Kidney (tissue), 14 donors: Measurements from ENCODE around the gene AJAP1. TPM values are rescaled to one million over a fixed set of nuclear protein-coding genes. Genes with fewer than 3 reads are reported as not detected.

ENCODE experiments used
- DNase-seq, 5 donors: peaks; one replicate each; pipeline ENCODE4 v3.0.0-alpha.2; 2013 to 2020
- FAIRE-seq: peaks from 2 replicates; lab custom pipeline; 2012; peaks lifted over from hg19 to GRCh38; lab: Jason Lieb, UNC
- H3K27ac ChIP-seq, 2 donors: one replicate each; pipeline ENCODE4 v1.7.0; 2013; ENCODE audit warnings: low read depth in 2 of 2, low read length in 2 of 2, inconsistent platforms in 1 of 2
- H3K27me3 ChIP-seq: one replicate; pipeline ENCODE4 v1.7.1; 2013; ENCODE audit warnings: low read length, inconsistent platforms; ENCODE audit not compliant: control insufficient read depth, insufficient read depth
- H3K36me3 ChIP-seq, 3 donors: one replicate each; pipeline versions ENCODE4 v1.7.0 to v1.7.1; 2013; ENCODE audit warnings: low read length in 3 of 3, control low read depth in 1 of 3, inconsistent platforms in 1 of 3; ENCODE audit not compliant: insufficient read depth in 3 of 3, control insufficient read depth in 2 of 3
- H3K4me1 ChIP-seq, 3 donors: one replicate each; pipeline versions ENCODE4 v1.7.0 to v1.7.1; 2013; ENCODE audit warnings: low read length in 3 of 3, inconsistent platforms in 1 of 3, low read depth in 1 of 3; ENCODE audit not compliant: control insufficient read depth in 2 of 3, insufficient read depth in 2 of 3
- H3K4me3 ChIP-seq, 3 donors: one replicate each; pipeline versions ENCODE4 v1.7.0 to v1.8.1; 2013; ENCODE audit warnings: low read length in 3 of 3, control low read depth in 1 of 3, inconsistent platforms in 1 of 3
- H3K9ac ChIP-seq, 3 donors: one replicate each; pipeline versions ENCODE4 v1.7.0 to v1.7.1; 2013; ENCODE audit warnings: low read length in 3 of 3, control low read depth in 1 of 3, inconsistent platforms in 1 of 3
- H3K9me3 ChIP-seq, 3 donors: one replicate each; pipeline versions ENCODE4 v1.7.0 to v1.7.1; 2013; ENCODE audit warnings: low read length in 3 of 3, control low read depth in 1 of 3, inconsistent platforms in 1 of 3; ENCODE audit not compliant: control insufficient read depth in 2 of 3, insufficient read depth in 1 of 3
- CTCF ChIP-seq: IDR thresholded peaks from 3 replicates; pipeline ENCODE4 v1.5.1; 2012; ENCODE audit warnings: mild to moderate bottlenecking, moderate library complexity, borderline replicate concordance; ENCODE audit not compliant: insufficient read depth; ENCODE audit errors: extremely low read depth
- intact Hi-C: fragments of 100-400 bp; cut with DNase I; formaldehyde crosslinking; loops from one replicate; pipeline ENCODE4 v1.11.1; 2022
- polyA plus RNA-seq: library from polyadenylated mRNA; stranded (reverse); fragments of 350-450 nt; fragmentation: Illumina TruSeq; extraction: RNeasy Lipid Tissue Mini Kit (QIAGEN cat#74804); gene quantifications from one replicate; pipeline ENCODE4 v1.2.3, GENCODE V29; 2014; ENCODE audit warnings: low read depth, low replicate concordance; ENCODE audit not compliant: insufficient read depth
- total RNA-seq: library from RNA; stranded (reverse); fragmentation: NEBNext Ultra II Directional; extraction: Animal tissue kit (Norgen Biotek cat#: 25700); gene quantifications from one replicate; pipeline ENCODE4 v1.2.1, GENCODE V29; 2021
- donor health status: control.
- donor health status: control.
- donor health status: control.
- donor health status: control.
- donor health status: control.
- donor health status: DM: yes; HTN: yes; CAD: no.
- donor health status: Normal renal cell carcinoma (clear cell type).

AJAP1 gene
- total and polyA plus RNA-seq, 2 donors from 2014 or later: 2.7 to 5.5 TPM

- no peaks in the 10 kb centered on the region for H3K4me1 ChIP-seq
- H3K4me3 ChIP-seq: no peak overlapping the region
- FAIRE-seq (no peak), DNase-seq (no peak)
- no peak for TF ChIP-seq CTCF
- intact Hi-C loops: no loop called here
- no peak overlapping the region for H3K9ac ChIP-seq
- no peaks in the 10 kb centered on the region for H3K27me3 ChIP-seq
- H3K9me3 ChIP-seq: no peaks in the 10 kb centered on the region
- H3K36me3 ChIP-seq: no peaks in the 10 kb centered on the region
- no peak overlapping the region for H3K27ac ChIP-seq
Observed at GRCh38 chr1:4689271-4689935, 35.0 kb downstream of the AJAP1 start.

DNA sequence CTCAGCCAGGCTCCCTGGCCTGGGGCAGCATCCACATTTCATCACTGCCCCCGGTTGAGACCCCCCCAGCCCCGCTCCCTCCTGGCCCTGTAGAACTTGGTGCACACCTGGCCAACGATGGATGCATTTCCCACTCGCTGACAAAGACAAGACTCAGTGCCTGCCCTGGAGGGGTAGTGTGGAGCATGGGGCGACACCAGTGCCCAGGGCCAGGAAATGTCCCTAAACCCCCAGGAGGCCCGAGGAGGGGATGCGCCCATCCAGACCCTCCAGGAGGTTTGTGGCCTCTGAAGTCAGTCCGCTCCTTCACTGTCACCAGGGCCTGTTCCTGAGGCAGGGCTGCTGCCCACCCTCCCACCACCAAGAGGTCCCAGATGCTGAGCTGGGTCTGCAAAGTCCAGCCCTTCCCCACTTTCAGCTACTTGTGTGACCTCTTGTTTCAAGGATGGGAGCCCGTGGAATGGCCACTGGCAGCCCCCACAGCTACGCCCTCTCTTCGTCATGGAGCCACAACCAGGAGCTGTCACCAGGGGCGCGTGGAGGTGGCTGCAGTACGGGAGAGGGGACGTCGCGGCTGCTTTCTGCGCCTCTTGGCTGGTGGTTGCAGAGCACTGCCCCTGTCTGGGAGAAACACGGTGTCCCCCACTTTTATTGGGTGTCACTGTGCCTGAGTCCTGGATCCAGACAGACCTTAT lies 35.7 kb downstream of the AJAP1 start:
- no peak for FAIRE-seq
- no peaks in the 10 kb centered on the region for H3K36me3 ChIP-seq
- no peaks in the 10 kb centered on the region for H3K9me3 ChIP-seq
- no peak overlapping the region for H3K9ac ChIP-seq
- H3K27ac ChIP-seq: no peak overlapping the region
- no peaks in the 10 kb centered on the region for H3K27me3 ChIP-seq
- intact Hi-C loops: no loop called here
- H3K4me3 ChIP-seq: no peak overlapping the region
- DNase-seq: no peak
- no peaks in the 10 kb centered on the region for H3K4me1 ChIP-seq
- no peak for TF ChIP-seq CTCF

GRCh38 chr1:4690951-4691675 lies 36.7 kb downstream of the AJAP1 start:
- no peaks in the 10 kb centered on the region for H3K4me1 ChIP-seq
- no peak overlapping the region for H3K4me3 ChIP-seq
- intact Hi-C loops: no loop called here
- no peak overlapping the region for H3K9ac ChIP-seq
- DNase-seq: no peak
- H3K27me3 ChIP-seq: no peaks in the 10 kb centered on the region
- no peaks in the 10 kb centered on the region for H3K36me3 ChIP-seq
- no peak for FAIRE-seq
- no peaks in the 10 kb centered on the region for H3K9me3 ChIP-seq
- no peak overlapping the region for H3K27ac ChIP-seq
- TF ChIP-seq CTCF: no peak
